SU-DHL-6 (cell line): ENCODE results near the gene PDAP1.

Experiments
- CTCF ChIP-seq: fragments of 200-600 bp; sonication (generic); IDR thresholded peaks from one replicate; pipeline ENCODE4 v1.5.1; 2017; ENCODE audit warnings: antibody characterized with exemption, mild to moderate bottlenecking, low read length, moderate library complexity; ENCODE audit not compliant: insufficient read depth, poor library complexity, severe bottlenecking
- EZH2phosphoT487 ChIP-seq: fragments of 200-600 bp; sonication (generic), shearing (Covaris generic); conservative IDR thresholded peaks from 2 replicates; pipeline ENCODE4 v1.6.1; 2018; ENCODE audit warnings: mild to moderate bottlenecking, antibody characterized with exemption, low read length, moderate library complexity, mixed read lengths

- TF ChIP-seq CTCF, result no peak
- no peak for TF ChIP-seq EZH2phosphoT487
Observed at GRCh38 chr7:99455874-99456273, 47.5 kb upstream of the PDAP1 start.
